ENCODE results near the gene PRRT1.

- TF ChIP-seq POLR2AphosphoS5 (IDR thresholded peaks at IDR 0.05; ENCODE audit: low read depth, low read length) (no peak), SPI1 (IDR thresholded peaks at IDR 0.05; ENCODE audit: low read depth, low read length) (no peak), TAF1 (IDR thresholded peaks at IDR 0.05; ENCODE audit: low read depth, low read length) (no peak), POLR2A (IDR thresholded peaks at IDR 0.05; ENCODE audit: low read depth, low read length) (no peak), PAX5 (IDR thresholded peaks at IDR 0.05; ENCODE audit: insufficient read depth, low read length, severe bottlenecking) (no peak)
Observed at GRCh38 chr6:32200711-32201475, 49.2 kb upstream of the PRRT1 start.
